H1 (cell line): Measurements from ENCODE around the gene ETNPPL. TPM values are rescaled to one million over a fixed set of nuclear protein-coding genes. Genes with fewer than 3 reads are reported as not detected.

ENCODE experiments used
- polyA plus RNA-seq, 7 experiments: library from polyadenylated mRNA; depleted of rRNA in 3 of 7; stranded (reverse) in 5 of 7; unstranded in 2 of 7; fragments of >200 nt in 5 of 7; fragments of 200-250 nt in 2 of 7; gene quantifications; 1 replicate in 5 of 7; 2 replicates in 1 of 7; 4 replicates in 1 of 7; pipeline versions ENCODE4 v1.2.1 to v1.2.3, GENCODE V29; 2011 to 2013; ENCODE audit warnings: missing spikeins in 2 of 7, mixed read lengths in 2 of 7
- total RNA-seq: library from RNA; stranded (reverse); fragmentation: NEBNext Ultra II Directional; extraction: Animal tissue kit (Norgen Biotek cat#: 25700); gene quantifications from 2 replicates; pipeline ENCODE4 v1.2.1, GENCODE V29; 2021
- TF ChIP-seq, protein P1 (sequence below): IDR thresholded peaks from 2 replicates; pipeline ENCODE4 v1.6.1; 2012; ENCODE audit warnings: low read length, inconsistent platforms
- TF ChIP-seq, protein P2 (sequence below): IDR thresholded peaks from 2 replicates; pipeline ENCODE4 v1.6.1; 2012; ENCODE audit warnings: inconsistent platforms

ETNPPL gene
- total and polyA plus RNA-seq, 2 of the 8 experiments (the other 6 are each of a cell fraction or from before 2014, with no cell fraction given) = 0.80 to 2.5 TPM

- TF ChIP-seq, protein P1, sequence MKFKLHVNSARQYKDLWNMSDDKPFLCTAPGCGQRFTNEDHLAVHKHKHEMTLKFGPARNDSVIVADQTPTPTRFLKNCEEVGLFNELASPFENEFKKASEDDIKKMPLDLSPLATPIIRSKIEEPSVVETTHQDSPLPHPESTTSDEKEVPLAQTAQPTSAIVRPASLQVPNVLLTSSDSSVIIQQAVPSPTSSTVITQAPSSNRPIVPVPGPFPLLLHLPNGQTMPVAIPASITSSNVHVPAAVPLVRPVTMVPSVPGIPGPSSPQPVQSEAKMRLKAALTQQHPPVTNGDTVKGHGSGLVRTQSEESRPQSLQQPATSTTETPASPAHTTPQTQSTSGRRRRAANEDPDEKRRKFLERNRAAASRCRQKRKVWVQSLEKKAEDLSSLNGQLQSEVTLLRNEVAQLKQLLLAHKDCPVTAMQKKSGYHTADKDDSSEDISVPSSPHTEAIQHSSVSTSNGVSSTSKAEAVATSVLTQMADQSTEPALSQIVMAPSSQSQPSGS = no peak
- TF ChIP-seq, protein P2, sequence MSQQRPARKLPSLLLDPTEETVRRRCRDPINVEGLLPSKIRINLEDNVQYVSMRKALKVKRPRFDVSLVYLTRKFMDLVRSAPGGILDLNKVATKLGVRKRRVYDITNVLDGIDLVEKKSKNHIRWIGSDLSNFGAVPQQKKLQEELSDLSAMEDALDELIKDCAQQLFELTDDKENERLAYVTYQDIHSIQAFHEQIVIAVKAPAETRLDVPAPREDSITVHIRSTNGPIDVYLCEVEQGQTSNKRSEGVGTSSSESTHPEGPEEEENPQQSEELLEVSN = no peak
Measured at GRCh38 chr4:108696160-108696559, 66.7 kb downstream of the ETNPPL start (continued).
